ENCODE data around the gene CEP97.

GRCh38 chr3:101814835-101815234 lies 90.4 kb downstream of the CEP97 start:
- TF ChIP-seq JUND (IDR thresholded peaks at IDR 0.05) (no peak), USF2 (IDR thresholded peaks at IDR 0.05; ENCODE audit: borderline replicate concordance, low read depth, low read length) (no peak), SMC3 (IDR thresholded peaks at IDR 0.05; ENCODE audit: low read depth, low read length) (no peak), CTCF (IDR thresholded peaks at IDR 0.05) (no peak), TAF1 (IDR thresholded peaks at IDR 0.05; ENCODE audit: borderline replicate concordance, low read depth, low read length) (no peak), ZBTB33 (IDR thresholded peaks at IDR 0.05; ENCODE audit: borderline replicate concordance, low read depth) (no peak), SIN3A (IDR thresholded peaks at IDR 0.05; ENCODE audit: borderline replicate concordance, low read depth, low read length) (no peak), EP300 (IDR thresholded peaks at IDR 0.05; ENCODE audit: borderline replicate concordance in 1 of 2, low read depth in 1 of 2, low read length in 1 of 2) (no peak), TEAD4 (IDR thresholded peaks at IDR 0.05; ENCODE audit: borderline replicate concordance, insufficient read depth) (no peak), POLR2AphosphoS5 (IDR thresholded peaks at IDR 0.05; ENCODE audit: low read depth, low read length) (no peak)
- TF ChIP-seq, protein P1, sequence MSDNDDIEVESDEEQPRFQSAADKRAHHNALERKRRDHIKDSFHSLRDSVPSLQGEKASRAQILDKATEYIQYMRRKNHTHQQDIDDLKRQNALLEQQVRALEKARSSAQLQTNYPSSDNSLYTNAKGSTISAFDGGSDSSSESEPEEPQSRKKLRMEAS (IDR thresholded peaks at IDR 0.05; ENCODE audit: low read depth): no peak
